ENCODE data around the gene SEMA7A.

Gene SEMA7A

GRCh38 chr15:74394090-74394846, 39.5 kb downstream of the SEMA7A start:
- TF ChIP-seq EP300 (IDR thresholded peaks at IDR 0.05; ENCODE audit: borderline replicate concordance) (no peak), FOXM1 (IDR thresholded peaks at IDR 0.05; ENCODE audit: borderline replicate concordance, low read depth) (no peak), REST (IDR thresholded peaks at IDR 0.05; ENCODE audit: low read depth) (no peak), EGR1 (IDR thresholded peaks at IDR 0.05) (no peak), RAD21 (IDR thresholded peaks at IDR 0.05; ENCODE audit: low read depth) (no peak), TCF12 (IDR thresholded peaks at IDR 0.05; ENCODE audit: low read depth) (no peak), TAF1 (IDR thresholded peaks at IDR 0.05; ENCODE audit: low read depth) (no peak), CREB1 (IDR thresholded peaks at IDR 0.05; ENCODE audit: low read depth) (no peak), TEAD4 (IDR thresholded peaks at IDR 0.05) (no peak), MAX (IDR thresholded peaks at IDR 0.05) (no peak), YY1 (IDR thresholded peaks at IDR 0.05; ENCODE audit: low read depth) (no peak), CEBPB (IDR thresholded peaks at IDR 0.05) (no peak), ZBTB7A (IDR thresholded peaks at IDR 0.05; ENCODE audit: low read depth) (no peak)
- TF ChIP-seq, protein P1, sequence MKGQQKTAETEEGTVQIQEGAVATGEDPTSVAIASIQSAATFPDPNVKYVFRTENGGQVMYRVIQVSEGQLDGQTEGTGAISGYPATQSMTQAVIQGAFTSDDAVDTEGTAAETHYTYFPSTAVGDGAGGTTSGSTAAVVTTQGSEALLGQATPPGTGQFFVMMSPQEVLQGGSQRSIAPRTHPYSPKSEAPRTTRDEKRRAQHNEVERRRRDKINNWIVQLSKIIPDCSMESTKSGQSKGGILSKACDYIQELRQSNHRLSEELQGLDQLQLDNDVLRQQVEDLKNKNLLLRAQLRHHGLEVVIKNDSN (IDR thresholded peaks at IDR 0.05), result no peak

DNA sequence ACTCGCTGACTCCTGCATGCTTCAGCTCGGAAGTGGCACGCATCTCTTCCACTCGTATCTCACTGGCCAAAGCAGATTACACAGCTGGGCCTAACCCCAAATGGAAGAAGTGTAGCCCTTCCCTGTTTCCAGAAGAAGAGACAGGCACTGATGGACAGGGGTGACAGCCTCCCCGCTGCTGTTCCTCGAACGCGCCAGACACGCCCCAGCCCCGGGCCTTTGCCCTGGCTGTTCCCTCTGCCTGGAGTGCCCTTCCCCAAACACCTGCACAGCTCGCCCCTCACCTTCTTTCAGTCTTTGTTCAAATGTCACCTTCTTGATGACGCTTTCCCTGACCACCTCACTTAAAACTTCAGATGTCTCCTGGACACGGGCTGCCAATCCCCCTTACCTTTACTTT, 40.3 kb downstream of the SEMA7A start:
- no peak for TF ChIP-seq TEAD4 (IDR thresholded peaks at IDR 0.05)
- no peak for TF ChIP-seq ZBTB7A (IDR thresholded peaks at IDR 0.05; ENCODE audit: low read depth)
- TF ChIP-seq MAX (IDR thresholded peaks at IDR 0.05), result no peak
- TF ChIP-seq, protein P1 (IDR thresholded peaks at IDR 0.05), result no peak
- TF ChIP-seq TAF1 (IDR thresholded peaks at IDR 0.05; ENCODE audit: low read depth), result no peak
- TF ChIP-seq RAD21 (IDR thresholded peaks at IDR 0.05; ENCODE audit: low read depth), result no peak
- TF ChIP-seq TCF12 (IDR thresholded peaks at IDR 0.05; ENCODE audit: low read depth), result no peak
- TF ChIP-seq NFIC (IDR thresholded peaks at IDR 0.05), result no peak

GRCh38 chr15:74392902-74393301, 40.9 kb downstream of the SEMA7A start:
- TF ChIP-seq YY1 (IDR thresholded peaks at IDR 0.05; ENCODE audit: low read depth), result no peak
- no peak for TF ChIP-seq REST (IDR thresholded peaks at IDR 0.05; ENCODE audit: low read depth)
- no peak for TF ChIP-seq MAX (IDR thresholded peaks at IDR 0.05)
- no peak for TF ChIP-seq RAD21 (IDR thresholded peaks at IDR 0.05; ENCODE audit: low read depth)
- no peak for TF ChIP-seq FOXM1 (IDR thresholded peaks at IDR 0.05; ENCODE audit: borderline replicate concordance, low read depth)
- TF ChIP-seq, protein P1 (IDR thresholded peaks at IDR 0.05), result no peak
- TF ChIP-seq TEAD4 (IDR thresholded peaks at IDR 0.05), result no peak
- no peak for TF ChIP-seq ZBTB7A (IDR thresholded peaks at IDR 0.05; ENCODE audit: low read depth)
- no peak for TF ChIP-seq CEBPB (IDR thresholded peaks at IDR 0.05)
- TF ChIP-seq CREB1 (IDR thresholded peaks at IDR 0.05; ENCODE audit: low read depth), result no peak
- no peak for TF ChIP-seq NFIC (IDR thresholded peaks at IDR 0.05)
- TF ChIP-seq EP300 (IDR thresholded peaks at IDR 0.05; ENCODE audit: borderline replicate concordance), result no peak
- TF ChIP-seq EGR1 (IDR thresholded peaks at IDR 0.05), result no peak
- TF ChIP-seq TCF12 (IDR thresholded peaks at IDR 0.05; ENCODE audit: low read depth), result no peak
- no peak for TF ChIP-seq TAF1 (IDR thresholded peaks at IDR 0.05; ENCODE audit: low read depth)

DNA sequence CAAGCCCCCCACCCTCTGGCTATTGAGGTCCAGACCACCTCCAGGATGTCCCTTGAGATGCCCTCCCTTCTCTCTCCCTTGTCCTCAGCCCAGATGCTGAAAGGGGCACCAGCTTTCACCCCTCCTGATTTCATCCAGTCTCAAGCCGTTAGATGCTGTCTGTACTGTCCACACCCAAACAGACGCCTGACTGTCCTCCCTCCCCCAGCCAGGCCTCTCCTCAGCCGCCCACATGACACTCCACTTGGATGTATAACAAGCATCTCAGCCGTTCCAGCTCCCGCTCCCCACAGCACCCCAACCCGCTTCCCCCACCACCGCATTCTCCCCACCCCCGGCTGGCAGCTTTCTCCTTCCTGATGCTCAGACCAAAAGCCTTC, 41.3 kb downstream of the SEMA7A start:
- no peak for TF ChIP-seq TCF12 (IDR thresholded peaks at IDR 0.05; ENCODE audit: low read depth)

GRCh38 chr15:74391582-74392450, 41.9 kb downstream of the SEMA7A start:
- TF ChIP-seq YY1 (IDR thresholded peaks at IDR 0.05; ENCODE audit: low read depth) (no peak), EP300 (IDR thresholded peaks at IDR 0.05; ENCODE audit: borderline replicate concordance) (no peak), CEBPB (IDR thresholded peaks at IDR 0.05) (no peak), ZBTB7A (IDR thresholded peaks at IDR 0.05; ENCODE audit: low read depth) (no peak), EGR1 (IDR thresholded peaks at IDR 0.05) (no peak), NFIC (IDR thresholded peaks at IDR 0.05) (no peak), TCF12 (IDR thresholded peaks at IDR 0.05; ENCODE audit: low read depth) (no peak), FOXM1 (IDR thresholded peaks at IDR 0.05; ENCODE audit: borderline replicate concordance, low read depth) (no peak), CREB1 (IDR thresholded peaks at IDR 0.05; ENCODE audit: low read depth) (no peak), MAX (IDR thresholded peaks at IDR 0.05) (no peak), TAF1 (IDR thresholded peaks at IDR 0.05; ENCODE audit: low read depth) (no peak), TEAD4 (IDR thresholded peaks at IDR 0.05) (no peak)
- TF ChIP-seq, protein P1 (IDR thresholded peaks at IDR 0.05), result no peak

Data from Ishikawa (cell line).